Measurements from ENCODE around the gene C14orf93. TPM values are rescaled to one million over a fixed set of nuclear protein-coding genes. Genes with fewer than 3 reads are reported as not detected.
A peak's percentile ranks its signal among the peaks of the same experiment; 100 is the strongest.
"Not testable (repeated sequence)": the region's sequence is repeated elsewhere in the genome, so short reads cannot be mapped to it uniquely, and the experiment has no call there.

Gene C14orf93
- total and polyA plus RNA-seq, 7 experiments from 2014 or later = 5.7 to 20.5 (median 11.5) TPM

DNA sequence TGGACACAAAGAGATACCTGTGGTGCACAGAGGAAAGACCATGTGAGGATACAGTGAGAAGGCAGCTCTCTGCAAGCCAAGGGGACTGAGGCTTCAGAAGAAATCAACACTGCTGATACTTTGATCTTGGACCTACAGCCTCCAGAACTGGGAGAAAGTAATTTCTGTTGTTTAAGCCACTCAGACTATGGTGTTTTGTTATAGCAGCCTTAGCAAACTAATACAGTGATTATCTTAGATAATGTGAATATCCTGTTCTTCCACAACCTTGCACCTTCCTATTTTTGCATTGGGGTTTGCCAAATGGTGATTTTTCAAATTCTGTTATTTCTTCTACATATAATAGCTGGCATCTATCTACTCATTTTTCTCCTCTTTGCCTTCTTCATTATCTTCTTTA, 8.2 kb upstream of the C14orf93 start:
- H3K4me1 ChIP-seq (ENCODE audit: control insufficient read depth in 2 of 2, insufficient read depth in 2 of 2, low read length in 2 of 2) = peaks cover 0 to 39% of the 10 kb centered on the region in 2 donors
- Mint-ChIP-seq H3K36me3 (no peaks in the 10 kb centered on the region), H3K9me3 (no peaks in the 10 kb centered on the region), H3K4me3 (peak overlapping the region in 1 of 10 donors; percentile 9), H3K4me1 (peaks cover 20 to 49% (median 42%) of the 10 kb centered on the region in 7 donors), H3K27me3 (no peaks in the 10 kb centered on the region), H3K27ac (peak overlapping the region in 3 of 9 donors; percentile 36 to 46 (median 42))
- ChIA-PET CTCF (no interaction called here), POLR2A (interaction anchor here (0.6 to 3.5 kb wide), 4 partner anchors 11 to 82 kb away, joined by 3 to 37 read pairs (median 3); no protein-coding TSS in a partner anchor)
- intact Hi-C loops (cut with micrococcal nuclease) = no loop called here
- H3K27ac ChIP-seq (ENCODE audit: low read depth, low read length) = no peak overlapping the region
- H3K36me3 ChIP-seq (ENCODE audit: control insufficient read depth in 2 of 3, insufficient read depth in 3 of 3, low read length in 3 of 3) = no peaks in the 10 kb centered on the region
- no peaks in the 10 kb centered on the region for H3K27me3 ChIP-seq (ENCODE audit: control insufficient read depth in 2 of 2, insufficient read depth in 2 of 2, low read length in 2 of 2)
- ATAC-seq = no peak
- no peak overlapping the region for H3K4me3 ChIP-seq (ENCODE audit: low read length)
- no peak for DNase-seq
- no peaks in the 10 kb centered on the region for H3K9me3 ChIP-seq (ENCODE audit: control insufficient read depth in 2 of 3, low read length in 3 of 3)

- no peaks in the 10 kb centered on the region for H3K36me3 ChIP-seq (ENCODE audit: control insufficient read depth in 2 of 3, insufficient read depth in 3 of 3, low read length in 3 of 3)
- ChIA-PET POLR2A (interaction anchor here (1.6 to 3.5 kb wide), 2 partner anchors 10 to 14 kb away, joined by 4 to 37 read pairs; no protein-coding TSS in a partner anchor), CTCF (interaction anchor here (0.6 to 2.1 kb wide), 3 partner anchors 12 to 43 kb away, joined by 5 to 7 read pairs (median 5); no protein-coding TSS in a partner anchor)
- DNase-seq = no peak
- no peaks in the 10 kb centered on the region for H3K36me3 Mint-ChIP-seq
- no peak overlapping the region for H3K4me3 ChIP-seq (ENCODE audit: low read length)
- peaks cover 15 to 40% (median 32%) of the 10 kb centered on the region in 7 donors for H3K4me1 Mint-ChIP-seq
- ATAC-seq = no peak
- H3K27me3 Mint-ChIP-seq = no peaks in the 10 kb centered on the region
- H3K27me3 ChIP-seq (ENCODE audit: control insufficient read depth in 2 of 2, insufficient read depth in 2 of 2, low read length in 2 of 2) = no peaks in the 10 kb centered on the region
- H3K27ac Mint-ChIP-seq = peak overlapping the region in 2 of 9 donors; percentile 65 to 73
- H3K9me3 ChIP-seq (ENCODE audit: control insufficient read depth in 2 of 3, low read length in 3 of 3) = no peaks in the 10 kb centered on the region
- H3K27ac ChIP-seq (ENCODE audit: low read depth, low read length) = no peak overlapping the region
- H3K9me3 Mint-ChIP-seq = no peaks in the 10 kb centered on the region
- H3K4me1 ChIP-seq (ENCODE audit: control insufficient read depth in 2 of 2, insufficient read depth in 2 of 2, low read length in 2 of 2) = peaks cover 0 to 29% of the 10 kb centered on the region in 2 donors
- intact Hi-C loops (cut with micrococcal nuclease) = no loop called here
- no peak overlapping the region for H3K4me3 Mint-ChIP-seq
Observed at GRCh38 chr14:23017091-23017490, 7.1 kb upstream of the C14orf93 start.

DNA sequence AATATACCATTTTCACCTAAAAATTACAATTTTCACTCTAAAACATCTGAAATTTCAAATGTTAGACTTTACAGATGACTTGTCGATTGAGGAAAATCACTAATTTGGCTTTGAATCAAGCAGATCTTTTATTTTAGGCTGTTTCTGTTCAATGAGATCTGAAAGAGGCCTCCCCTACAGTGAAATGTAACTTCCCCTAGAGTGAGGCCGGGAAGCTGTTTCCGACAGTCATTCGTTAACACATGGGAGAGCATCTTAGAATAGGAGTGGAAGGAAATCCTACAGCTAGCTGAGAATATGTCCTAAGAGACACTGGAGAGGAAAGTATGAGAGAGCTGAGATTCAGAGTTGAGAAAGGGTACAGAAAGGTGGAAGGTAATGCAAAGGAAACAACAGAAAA, 5.7 kb upstream of the C14orf93 start:
- H3K4me1 Mint-ChIP-seq = peaks cover 4 to 30% (median 22%) of the 10 kb centered on the region in 7 donors
- H3K27ac Mint-ChIP-seq = peak overlapping the region in 8 of 9 donors; percentile 81 to 93 (median 89)
- intact Hi-C loops (cut with micrococcal nuclease) = no loop called here
- Histone ChIP-seq H3K27ac (ENCODE audit: low read depth, low read length) (peak overlapping the region; percentile 49), H3K4me1 (ENCODE audit: control insufficient read depth in 2 of 2, insufficient read depth in 2 of 2, low read length in 2 of 2) (peaks cover 0 to 15% of the 10 kb centered on the region in 2 donors), H3K27me3 (ENCODE audit: control insufficient read depth in 2 of 2, insufficient read depth in 2 of 2, low read length in 2 of 2) (no peaks in the 10 kb centered on the region), H3K9me3 (ENCODE audit: control insufficient read depth in 2 of 3, low read length in 3 of 3) (no peaks in the 10 kb centered on the region), H3K4me3 (ENCODE audit: low read length) (no peak overlapping the region), H3K36me3 (ENCODE audit: control insufficient read depth in 2 of 3, insufficient read depth in 3 of 3, low read length in 3 of 3) (no peaks in the 10 kb centered on the region)
- H3K27me3 Mint-ChIP-seq = no peaks in the 10 kb centered on the region
- CTCF ChIA-PET = interaction anchor here (2.1 kb wide), 2 partner anchors 9 to 14 kb away, joined by 5 to 7 read pairs; no protein-coding TSS in a partner anchor
- POLR2A ChIA-PET = interaction anchor here (0.7 to 5.8 kb wide), 6 partner anchors 6 to 19 kb away, joined by 3 to 37 read pairs (median 12); partner anchors contain the start of gene PSMB5
- H3K4me3 Mint-ChIP-seq = peak overlapping the region; percentile 25 to 78 (median 72)
- DNase-seq (peak in 1 of 9 donors; percentile 20), ATAC-seq (no peak)
- H3K9me3 Mint-ChIP-seq = no peaks in the 10 kb centered on the region
- H3K36me3 Mint-ChIP-seq = no peaks in the 10 kb centered on the region

DNA sequence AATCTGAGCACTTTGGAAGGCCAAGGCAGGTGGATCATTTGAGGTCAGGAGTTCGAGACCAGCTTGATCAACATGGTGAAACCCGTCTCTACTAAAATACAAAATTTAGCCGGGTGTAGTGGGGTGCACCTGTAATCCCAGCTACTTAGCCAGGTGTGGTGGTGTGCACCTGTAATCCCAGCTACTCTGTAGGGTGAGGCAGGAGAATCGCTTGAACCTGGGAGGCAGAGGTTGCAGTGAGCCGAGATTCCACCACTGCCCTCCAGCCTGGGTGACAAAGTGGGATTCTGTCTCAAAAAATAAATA, 3.8 kb upstream of the C14orf93 start:
- CTCF ChIA-PET = interaction anchor here (1.5 kb wide), 1 partner anchor 10 kb away, joined by 3 read pairs; no protein-coding TSS in a partner anchor
- POLR2A ChIA-PET = interaction anchor here (5.8 kb wide), 1 partner anchor 8 kb away, joined by 37 read pairs; no protein-coding TSS in a partner anchor

DNA sequence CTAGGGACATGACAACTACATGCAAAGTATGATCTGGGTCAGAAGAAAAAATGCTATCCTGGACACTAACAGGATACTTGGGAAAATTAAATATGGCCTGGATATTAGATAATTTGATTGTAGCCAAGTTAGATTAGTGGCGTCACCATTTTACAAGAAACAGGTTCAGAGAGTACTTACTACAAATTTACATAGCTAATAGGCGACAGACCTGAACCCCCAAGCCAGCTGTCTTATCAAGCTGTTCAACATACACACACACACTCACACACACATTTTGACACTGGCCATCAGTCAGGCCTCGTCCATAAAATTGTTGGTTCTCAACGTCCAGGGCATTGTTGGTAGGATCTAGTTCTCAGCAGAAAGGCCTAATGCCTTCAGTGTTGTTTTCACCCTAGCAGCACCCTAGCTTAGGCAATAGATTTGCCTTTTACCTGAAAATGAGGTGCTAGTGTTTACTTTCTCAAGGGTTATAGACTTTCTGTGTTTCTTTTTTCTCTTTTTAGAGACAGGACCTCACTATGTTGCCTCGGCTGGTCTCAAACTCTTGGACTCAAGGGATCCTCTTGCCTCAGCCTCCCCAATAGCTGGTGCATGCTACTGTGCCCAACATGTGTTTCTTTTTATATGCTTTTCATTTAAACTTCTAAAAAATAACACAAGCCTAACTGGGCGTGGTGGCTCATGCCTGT, 3.3 kb upstream of the C14orf93 start:
- H3K4me3 ChIP-seq (ENCODE audit: low read length) = no peak overlapping the region
- H3K4me3 Mint-ChIP-seq = no peak overlapping the region
- no peaks in the 10 kb centered on the region for H3K27me3 ChIP-seq (ENCODE audit: control insufficient read depth in 2 of 2, insufficient read depth in 2 of 2, low read length in 2 of 2)
- no peaks in the 10 kb centered on the region for H3K27me3 Mint-ChIP-seq
- intact Hi-C loops (cut with micrococcal nuclease) = no loop called here
- POLR2A ChIA-PET = interaction anchor here (3.1 to 5.8 kb wide), 2 partner anchors 9 to 15 kb away, joined by 10 to 37 read pairs; no protein-coding TSS in a partner anchor
- H3K9me3 Mint-ChIP-seq = no peaks in the 10 kb centered on the region
- H3K27ac ChIP-seq (ENCODE audit: low read depth, low read length) = no peak overlapping the region
- H3K36me3 Mint-ChIP-seq = no peaks in the 10 kb centered on the region
- no peaks in the 10 kb centered on the region for H3K9me3 ChIP-seq (ENCODE audit: control insufficient read depth in 2 of 3, low read length in 3 of 3)
- CTCF ChIA-PET = interaction anchor here (1.0 to 1.5 kb wide), 2 partner anchors 10 to 42 kb away, joined by 3 read pairs; no protein-coding TSS in a partner anchor
- peak overlapping the region in 8 of 9 donors; percentile 2 to 58 (median 14) for H3K27ac Mint-ChIP-seq
- no peaks in the 10 kb centered on the region for H3K36me3 ChIP-seq (ENCODE audit: control insufficient read depth in 2 of 3, insufficient read depth in 3 of 3, low read length in 3 of 3)
- H3K4me1 ChIP-seq (ENCODE audit: control insufficient read depth in 2 of 2, insufficient read depth in 2 of 2, low read length in 2 of 2) = peaks cover 3 to 18% of the 10 kb centered on the region in 2 donors
- DNase-seq = no peak
- no peak for ATAC-seq
- H3K4me1 Mint-ChIP-seq = peaks cover 12 to 43% (median 37%) of the 10 kb centered on the region in 7 donors

More for the DNA sequence above, 3.8 kb upstream of the C14orf93 start:
- H3K27me3 Mint-ChIP-seq; H3K27me3 ChIP-seq (ENCODE audit: control insufficient read depth in 2 of 2, insufficient read depth in 2 of 2, low read length in 2 of 2); H3K36me3 ChIP-seq (ENCODE audit: control insufficient read depth in 2 of 3, insufficient read depth in 3 of 3, low read length in 3 of 3); DNase-seq; H3K4me3 ChIP-seq (ENCODE audit: low read length); intact Hi-C loops (cut with micrococcal nuclease); H3K4me3 Mint-ChIP-seq; H3K9me3 ChIP-seq (ENCODE audit: control insufficient read depth in 2 of 3, low read length in 3 of 3); H3K27ac ChIP-seq (ENCODE audit: low read depth, low read length); ATAC-seq; H3K36me3 Mint-ChIP-seq; H3K9me3 Mint-ChIP-seq: not testable (repeated sequence)
- H3K4me1 ChIP-seq (ENCODE audit: control insufficient read depth in 2 of 2, insufficient read depth in 2 of 2, low read length in 2 of 2) = peaks cover 3 to 14% of the 10 kb centered on the region in 2 donors
- Mint-ChIP-seq H3K27ac (peak overlapping the region in 1 of 9 donors; percentile 2), H3K4me1 (peaks cover 8 to 39% (median 32%) of the 10 kb centered on the region in 7 donors)

DNA sequence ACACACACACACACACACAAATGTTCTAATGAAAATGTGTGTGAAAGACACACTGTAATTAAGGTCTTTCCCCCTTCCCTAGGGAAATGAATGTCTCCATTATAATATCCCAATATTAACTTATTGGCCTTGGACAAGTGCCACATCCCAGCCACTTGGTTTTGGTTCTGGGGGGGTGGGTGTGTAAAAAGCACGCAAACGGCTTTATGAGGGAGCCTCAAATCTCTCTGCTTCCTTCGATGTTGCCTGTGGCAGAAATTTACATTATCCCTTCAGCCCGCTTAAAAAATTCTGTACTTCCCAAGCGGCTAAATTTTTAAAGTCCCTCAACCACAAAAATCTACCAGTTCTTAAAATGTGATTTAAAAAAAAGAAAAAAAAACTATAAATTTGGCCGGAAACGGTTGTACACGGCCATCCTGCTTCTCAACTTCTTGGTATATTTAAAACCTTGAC, 432 bp downstream of the C14orf93 start:
- H3K4me1 Mint-ChIP-seq = peaks cover 12 to 60% (median 53%) of the 10 kb centered on the region in 7 donors
- ATAC-seq (no peak), DNase-seq (no peak)
- ChIA-PET POLR2A (interaction anchor here (0.8 to 4.1 kb wide), 4 partner anchors 12 to 25 kb away, joined by 4 to 79 read pairs (median 22); partner anchors contain the start of gene PSMB5), CTCF (no interaction called here)
- no peaks in the 10 kb centered on the region for H3K27me3 Mint-ChIP-seq
- Histone ChIP-seq H3K4me3 (ENCODE audit: low read length) (peak overlapping the region; percentile 82), H3K27ac (ENCODE audit: low read depth, low read length) (peak overlapping the region; percentile 68), H3K36me3 (ENCODE audit: control insufficient read depth in 2 of 3, insufficient read depth in 3 of 3, low read length in 3 of 3) (no peaks in the 10 kb centered on the region), H3K9me3 (ENCODE audit: control insufficient read depth in 2 of 3, low read length in 3 of 3) (no peaks in the 10 kb centered on the region), H3K4me1 (ENCODE audit: control insufficient read depth in 2 of 2, insufficient read depth in 2 of 2, low read length in 2 of 2) (peaks cover 9 to 25% of the 10 kb centered on the region in 2 donors), H3K27me3 (ENCODE audit: control insufficient read depth in 2 of 2, insufficient read depth in 2 of 2, low read length in 2 of 2) (no peaks in the 10 kb centered on the region)
- H3K27ac Mint-ChIP-seq = peak overlapping the region; percentile 91 to 98 (median 96)
- H3K4me3 Mint-ChIP-seq = peak overlapping the region; percentile 88 to 100 (median 93)
- intact Hi-C loops (cut with micrococcal nuclease) = loop anchor here in 1 of 2 donors (5.0 kb wide), 1 partner anchor 1742 kb away; the partner anchor contains the start of gene HNRNPC
- H3K36me3 Mint-ChIP-seq = peaks cover 0 to 3% (median 0%) of the 10 kb centered on the region in 5 donors
- H3K9me3 Mint-ChIP-seq = no peaks in the 10 kb centered on the region
